HepG2 (cell line): ENCODE measurements around the gene CARD19. TPM values are rescaled to one million over a fixed set of nuclear protein-coding genes. Genes with fewer than 3 reads are reported as not detected.

Experiments
- ATAC-seq: fragments of 200-7000 bp; cut with Tn5 transposase; 3 replicates; pipeline ENCODE4 v1.9.1; 2020; ENCODE audit warnings: mild to moderate bottlenecking, moderate library complexity
- BruUV-seq: library from RNA; stranded (reverse); fragments of 400-500 nt; replicated peaks from 2 replicates; lab custom pipeline; 2021; lab: Mats Ljungman, UMichigan
- CTCF ChIA-PET: fragments of 300-600 bp; formaldehyde crosslinking; extraction: SDS; loops from one replicate; lab custom pipeline; 2021; ENCODE audit warnings: low total read pairs, inconsistent platforms, low intra/inter-chr PET ratio; lab: Yijun Ruan, JAX
- POLR2A ChIA-PET: fragments of 350-600 bp; sonication (Branson Sonifier 250); formaldehyde crosslinking; loops from one replicate; lab custom pipeline; 2020; ENCODE audit warnings: antibody characterized with exemption, inconsistent platforms; lab: Yijun Ruan, JAX
- DNase-seq: peaks from one replicate; pipeline ENCODE4 v3.0.0-alpha.2; 2015; ENCODE audit warnings: low spot score
- FAIRE-seq: peaks from 3 replicates; lab custom pipeline; 2011; peaks lifted over from hg19 to GRCh38; lab: Jason Lieb, UNC
- H2AFZ ChIP-seq: one replicate; pipeline ENCODE4 v1.6.1; 2011; ENCODE audit warnings: low read length, inconsistent platforms
- H3K27ac ChIP-seq: fragments of 300-600 bp; 3 replicates; pipeline ENCODE4 v1.8.0; 2011; ENCODE audit warnings: mixed run types, mild to moderate bottlenecking, mixed read lengths, low read length, inconsistent platforms; ENCODE audit not compliant: insufficient read depth; ENCODE audit errors: extremely low read length
- H3K27me3 ChIP-seq, 2 experiments: fragments of 200-600 bp in 1 of 2; 2 replicates in 1 of 2; 3 replicates in 1 of 2; pipeline versions ENCODE4 v1.6.0 to v1.8.0; 2011; ENCODE audit warnings: low read length in 2 of 2, mild to moderate bottlenecking in 2 of 2, moderate library complexity in 2 of 2, inconsistent platforms in 1 of 2; ENCODE audit not compliant: insufficient read depth in 2 of 2, control insufficient read depth in 1 of 2
- H3K36me3 ChIP-seq, 2 experiments: fragments of 200-600 bp in 1 of 2; replicated peaks in 1 of 2; 2 replicates in 1 of 2; 3 replicates in 1 of 2; pipeline versions ENCODE4 v1.5.1 to v1.8.0; 2011; ENCODE audit warnings: low read length in 2 of 2, inconsistent platforms in 1 of 2; ENCODE audit not compliant: insufficient read depth in 2 of 2, control insufficient read depth in 1 of 2
- H3K4me1 ChIP-seq: 2 replicates; pipeline ENCODE4 v1.5.1; 2012; ENCODE audit warnings: low read length, inconsistent platforms; ENCODE audit not compliant: insufficient read depth
- H3K4me2 ChIP-seq: 2 replicates; pipeline ENCODE4 v1.6.0; 2011; ENCODE audit warnings: low read depth, low read length, inconsistent platforms
- H3K4me3 ChIP-seq, 3 experiments: fragments of 200-600 bp in 1 of 3; sonication (generic), shearing (Covaris generic) in 1 of 3; replicated peaks in 1 of 3; 2 replicates each; pipeline ENCODE4 v1.5.1; 2011 to 2016; ENCODE audit warnings: low read length in 3 of 3, inconsistent platforms in 2 of 3, low read depth in 2 of 3, mild to moderate bottlenecking in 2 of 3, control low read depth in 1 of 3, mixed read lengths in 1 of 3; ENCODE audit not compliant: insufficient read depth in 1 of 3
- H3K79me2 ChIP-seq: one replicate; pipeline ENCODE4 v1.6.1; 2011; ENCODE audit warnings: low read length, inconsistent platforms; ENCODE audit not compliant: insufficient read depth
- H3K9ac ChIP-seq: 2 replicates; pipeline ENCODE4 v1.6.0; 2011; ENCODE audit warnings: mild to moderate bottlenecking, low read depth, low read length, inconsistent platforms; ENCODE audit not compliant: insufficient read depth
- H3K9me3 ChIP-seq: 2 replicates; pipeline ENCODE4 v1.5.1; 2012; ENCODE audit warnings: mild to moderate bottlenecking, low read length
- H4K20me1 ChIP-seq: 2 replicates; pipeline ENCODE4 v1.6.0; 2011; ENCODE audit warnings: inconsistent platforms, mild to moderate bottlenecking, low read length, moderate library complexity; ENCODE audit not compliant: insufficient read depth
- FOSL2 ChIP-seq: sonication (generic); formaldehyde crosslinking; IDR thresholded peaks from 2 replicates; pipeline ENCODE4 v1.4.0; 2020; ENCODE audit warnings: missing genetic modification reagents
- HCFC1 ChIP-seq: fragments of 150-350 bp; IDR thresholded peaks from 2 replicates; pipeline ENCODE4 v1.6.1; 2014; ENCODE audit warnings: low read depth, low read length
- HDAC2 ChIP-seq: sonication (generic); formaldehyde crosslinking; IDR thresholded peaks from 2 replicates; pipeline ENCODE4 v1.4.0; 2020; ENCODE audit warnings: missing genetic modification reagents
- NR2F6 ChIP-seq, 2 experiments: IDR thresholded peaks; 2 replicates each; pipeline ENCODE4 v1.6.1; 2016; ENCODE audit warnings: antibody characterized with exemption in 1 of 2, mild to moderate bottlenecking in 1 of 2
- RXRA ChIP-seq: sonication (generic); formaldehyde crosslinking; IDR thresholded peaks from 2 replicates; pipeline ENCODE4 v1.5.1; 2020; ENCODE audit warnings: missing genetic modification reagents
- SAP130 ChIP-seq: IDR thresholded peaks from 2 replicates; pipeline ENCODE4 v1.6.1; 2016; ENCODE audit warnings: low read depth
- STAG1 ChIP-seq: sonication (generic); formaldehyde crosslinking; IDR thresholded peaks from 2 replicates; pipeline ENCODE4 v1.4.0; 2020; ENCODE audit warnings: missing genetic modification reagents
- ZNF326 ChIP-seq: sonication (generic); formaldehyde crosslinking; IDR thresholded peaks from 2 replicates; pipeline ENCODE4 v1.4.0; 2020; ENCODE audit warnings: missing genetic modification reagents, borderline replicate concordance
- ZNF598 ChIP-seq: sonication (generic); formaldehyde crosslinking; IDR thresholded peaks from 2 replicates; pipeline ENCODE4 v1.5.1; 2020; ENCODE audit warnings: mild to moderate bottlenecking, missing genetic modification reagents, borderline replicate concordance
- ZNF687 ChIP-seq: sonication (generic); formaldehyde crosslinking; IDR thresholded peaks from 2 replicates; pipeline ENCODE4 v1.5.1; 2020; ENCODE audit warnings: mild to moderate bottlenecking, missing genetic modification reagents, moderate library complexity
- WGBS: methylation state at CpG from one replicate; pipeline ENCODE4 v1.1.6; 2017; ENCODE audit warnings: low lambda C conversion rate; 5-methylcytosine and 5-hydroxymethylcytosine counted together
- in situ Hi-C: cut with HindIII; loops from 2 replicates; pipeline ENCODE4 v1.10.0; 2017; ENCODE audit warnings: low pct_unique_long_range_greater_than_20kb; ENCODE audit not compliant: extremely low pct_ligation_motif_present
- intact Hi-C: fragments of 100-400 bp; cut with micrococcal nuclease; formaldehyde crosslinking; loops from one replicate; pipeline ENCODE4 v1.10.0; 2022; ENCODE audit not compliant: unreplicated experiment
- polyA plus RNA-seq, 8 experiments: library from polyadenylated mRNA; depleted of rRNA in 3 of 8; stranded (reverse) in 7 of 8; unstranded in 1 of 8; fragments of >200 nt; fragmentation: Illumina TruSeq in 4 of 8; extraction: Trizol in 4 of 8; gene quantifications; 2 replicates each; pipeline versions ENCODE4 v1.2.1 to v1.2.3, GENCODE V29; 2011 to 2016; ENCODE audit warnings: low read depth in 4 of 8, missing spikeins in 1 of 8, mixed read lengths in 1 of 8; ENCODE audit not compliant: insufficient read depth in 1 of 8
- total RNA-seq, 5 experiments: library from RNA; depleted of rRNA; stranded (reverse); fragments of >200 nt; fragmentation: Illumina TruSeq; extraction: Trizol; gene quantifications; 2 replicates each; pipeline ENCODE4 v1.2.3, GENCODE V29; 2016; ENCODE audit warnings: low read depth in 1 of 5
- TF ChIP-seq, protein P1 (sequence below): sonication (generic); formaldehyde crosslinking; IDR thresholded peaks from 2 replicates; pipeline ENCODE4 v1.5.1; 2020; ENCODE audit warnings: mild to moderate bottlenecking, moderate library complexity, missing genetic modification reagents
- TF ChIP-seq, protein P2 (sequence below): sonication (generic); formaldehyde crosslinking; IDR thresholded peaks from 2 replicates; pipeline ENCODE4 v1.4.0; 2020; ENCODE audit warnings: missing genetic modification reagents, low read depth, mild to moderate bottlenecking, borderline replicate concordance
- TF ChIP-seq, protein P3 (sequence below): sonication (generic); formaldehyde crosslinking; IDR thresholded peaks from 2 replicates; pipeline ENCODE4 v1.5.0; 2020; ENCODE audit warnings: mild to moderate bottlenecking, missing genetic modification reagents, moderate library complexity

CARD19 gene
- total and polyA plus RNA-seq, 2 of the 13 experiments (the other 11 are each of a cell fraction or from before 2014, with no cell fraction given): 18.4 to 47.2 TPM

DNA sequence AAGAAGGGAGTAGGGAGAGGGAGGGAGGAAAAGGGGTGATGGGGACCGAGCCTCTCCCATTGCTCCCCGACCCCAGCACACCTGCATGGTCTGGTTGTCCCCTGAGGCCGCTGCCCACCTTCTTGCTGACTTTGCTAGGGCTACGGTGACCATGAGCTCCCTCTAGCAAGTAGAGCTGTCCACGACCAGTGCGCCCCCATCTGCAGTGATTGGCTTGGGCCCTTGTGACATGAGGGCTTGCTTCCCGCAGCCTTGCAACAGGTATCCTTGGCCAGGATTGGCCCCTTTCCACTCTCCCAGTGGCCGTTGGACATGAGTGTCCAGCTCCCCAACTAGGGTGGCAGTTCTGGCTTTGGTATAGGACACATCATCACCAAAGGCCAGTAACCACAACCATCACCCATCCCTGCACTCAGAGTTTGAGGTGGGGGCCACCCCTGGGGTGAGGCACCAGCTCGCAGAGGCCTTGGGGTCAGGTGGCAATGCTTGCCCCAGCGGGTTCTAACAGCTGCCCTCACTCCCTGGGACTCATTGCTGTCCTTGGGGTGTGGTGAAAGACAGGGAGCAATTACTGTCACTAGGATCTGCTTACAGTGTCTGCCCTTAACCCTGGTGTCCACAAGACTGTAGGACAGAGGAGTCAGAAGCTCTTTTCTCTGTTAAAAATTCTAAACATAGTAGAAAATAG is 55.2 kb downstream of the CARD19 start:
- 20% methylated on average over 5 of the region's 10 CpGs for WGBS
- in situ Hi-C loops (loop anchor here (25.0 kb wide), 1 partner anchor 286 kb away; no protein-coding TSS in a partner anchor), intact Hi-C loops (loop anchor here (10.0 kb wide), 1 partner anchor 274 kb away; no protein-coding TSS in a partner anchor)
- Histone ChIP-seq H3K79me2 (no peaks in the 10 kb centered on the region), H4K20me1 (no peaks in the 10 kb centered on the region), H3K9me3 (no peaks in the 10 kb centered on the region), H3K27me3 (peaks cover 0 to 2% of the 10 kb centered on the region in 2 experiments; a peak in 2 of 5 replicates), H3K4me2 (0 out of 2 replicates have a peak overlapping the region, but pooled peaks have one; percentile 9), H3K36me3 (no peaks in the 10 kb centered on the region), H3K4me1 (peaks cover 28% of the 10 kb centered on the region), H2AFZ (no peak overlapping the region), H3K4me3 (no peak overlapping the region), H3K27ac (no peak overlapping the region), H3K9ac (no peak overlapping the region)
- ChIA-PET POLR2A (interaction anchor here (3.3 kb wide), 1 partner anchor 17 kb away, joined by 15 read pairs; the partner anchor contains the start of gene NINJ1), CTCF (no interaction called here)
- no TSS peak for BruUV-seq
- TF ChIP-seq, protein P1, sequence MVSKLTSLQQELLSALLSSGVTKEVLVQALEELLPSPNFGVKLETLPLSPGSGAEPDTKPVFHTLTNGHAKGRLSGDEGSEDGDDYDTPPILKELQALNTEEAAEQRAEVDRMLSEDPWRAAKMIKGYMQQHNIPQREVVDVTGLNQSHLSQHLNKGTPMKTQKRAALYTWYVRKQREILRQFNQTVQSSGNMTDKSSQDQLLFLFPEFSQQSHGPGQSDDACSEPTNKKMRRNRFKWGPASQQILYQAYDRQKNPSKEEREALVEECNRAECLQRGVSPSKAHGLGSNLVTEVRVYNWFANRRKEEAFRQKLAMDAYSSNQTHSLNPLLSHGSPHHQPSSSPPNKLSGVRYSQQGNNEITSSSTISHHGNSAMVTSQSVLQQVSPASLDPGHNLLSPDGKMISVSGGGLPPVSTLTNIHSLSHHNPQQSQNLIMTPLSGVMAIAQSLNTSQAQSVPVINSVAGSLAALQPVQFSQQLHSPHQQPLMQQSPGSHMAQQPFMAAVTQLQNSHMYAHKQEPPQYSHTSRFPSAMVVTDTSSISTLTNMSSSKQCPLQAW: 0 out of 2 replicates have a peak, but pooled peaks have one; percentile 23
- TF ChIP-seq, protein P2, sequence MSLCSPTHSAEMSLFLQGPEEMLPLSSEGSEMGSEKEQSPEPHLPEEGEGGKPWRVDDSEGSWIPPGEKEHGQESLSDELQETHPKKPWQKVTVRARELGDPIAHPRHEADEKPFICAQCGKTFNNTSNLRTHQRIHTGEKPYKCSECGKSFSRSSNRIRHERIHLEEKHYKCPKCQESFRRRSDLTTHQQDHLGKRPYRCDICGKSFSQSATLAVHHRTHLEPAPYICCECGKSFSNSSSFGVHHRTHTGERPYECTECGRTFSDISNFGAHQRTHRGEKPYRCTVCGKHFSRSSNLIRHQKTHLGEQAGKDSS (CRISPR knock-in tag): peak; percentile 25; the same call in 1 of the 2 replicates
- 0 out of 2 replicates have a peak, but pooled peaks have one; percentile 18 for TF ChIP-seq SAP130 (CRISPR knock-in tag)
- no peak for TF ChIP-seq NR2F6 (IDR thresholded peaks at IDR 0.05)
- peak; percentile 46; the same call in 1 of the 2 replicates for TF ChIP-seq NR2F6 (CRISPR knock-in tag; IDR thresholded peaks at IDR 0.05)
- TF ChIP-seq, protein P3, sequence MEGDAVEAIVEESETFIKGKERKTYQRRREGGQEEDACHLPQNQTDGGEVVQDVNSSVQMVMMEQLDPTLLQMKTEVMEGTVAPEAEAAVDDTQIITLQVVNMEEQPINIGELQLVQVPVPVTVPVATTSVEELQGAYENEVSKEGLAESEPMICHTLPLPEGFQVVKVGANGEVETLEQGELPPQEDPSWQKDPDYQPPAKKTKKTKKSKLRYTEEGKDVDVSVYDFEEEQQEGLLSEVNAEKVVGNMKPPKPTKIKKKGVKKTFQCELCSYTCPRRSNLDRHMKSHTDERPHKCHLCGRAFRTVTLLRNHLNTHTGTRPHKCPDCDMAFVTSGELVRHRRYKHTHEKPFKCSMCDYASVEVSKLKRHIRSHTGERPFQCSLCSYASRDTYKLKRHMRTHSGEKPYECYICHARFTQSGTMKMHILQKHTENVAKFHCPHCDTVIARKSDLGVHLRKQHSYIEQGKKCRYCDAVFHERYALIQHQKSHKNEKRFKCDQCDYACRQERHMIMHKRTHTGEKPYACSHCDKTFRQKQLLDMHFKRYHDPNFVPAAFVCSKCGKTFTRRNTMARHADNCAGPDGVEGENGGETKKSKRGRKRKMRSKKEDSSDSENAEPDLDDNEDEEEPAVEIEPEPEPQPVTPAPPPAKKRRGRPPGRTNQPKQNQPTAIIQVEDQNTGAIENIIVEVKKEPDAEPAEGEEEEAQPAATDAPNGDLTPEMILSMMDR (CRISPR knock-in tag): peak; percentile 56
- TF ChIP-seq ZNF687 (CRISPR knock-in tag): peak; percentile 45
- TF ChIP-seq STAG1 (CRISPR knock-in tag): peak; percentile 68
- no peak for TF ChIP-seq FOSL2 (CRISPR knock-in tag)
- TF ChIP-seq HDAC2: 0 out of 2 replicates have a peak, but pooled peaks have one; percentile 10
- peak; percentile 27; the same call in 1 of the 2 replicates for TF ChIP-seq RXRA (CRISPR knock-in tag)
- TF ChIP-seq ZNF598 (CRISPR knock-in tag): 0 out of 2 replicates have a peak, but pooled peaks have one; percentile 21
- TF ChIP-seq HCFC1: no peak
- TF ChIP-seq ZNF326 (CRISPR knock-in tag): no peak
- DNase-seq (no peak), FAIRE-seq (no peak), ATAC-seq (peak; percentile 77)
